AG09319 (cell line): ENCODE data around the gene UGGT2.
"Not testable (repeated sequence)": the region's sequence is repeated elsewhere in the genome, so short reads cannot be mapped to it uniquely, and the experiment has no call there.

Experiments
- DNase-seq: peaks from one replicate; pipeline ENCODE4 v3.0.0-alpha.2; 2010; ENCODE audit warnings: low read depth; ENCODE audit errors: extremely low read depth
- CTCF ChIP-seq: IDR thresholded peaks from 2 replicates; pipeline ENCODE4 v1.5.1; 2011; ENCODE audit warnings: low read depth, mild to moderate bottlenecking, inconsistent platforms, low read length, moderate library complexity

UGGT2 gene

GRCh38 chr13:95880331-95880730 is 172.9 kb downstream of the UGGT2 start:
- TF ChIP-seq CTCF, result no peak
- DNase-seq, result no peak

- no peak for DNase-seq
- TF ChIP-seq CTCF, result no peak
Observed at GRCh38 chr13:95874286-95874685, 178.9 kb downstream of the UGGT2 start.

- DNase-seq, result no peak
- no peak for TF ChIP-seq CTCF
Observed at GRCh38 chr13:95870421-95870820, 182.8 kb downstream of the UGGT2 start.

- DNase-seq, result no peak
Observed at GRCh38 chr13:95865080-95865615, 188.1 kb downstream of the UGGT2 start.

GRCh38 chr13:95862408-95862807 is 190.8 kb downstream of the UGGT2 start:
- no peak for TF ChIP-seq CTCF
- DNase-seq, result no peak

More at GRCh38 chr13:95865080-95865615, 188.1 kb downstream of the UGGT2 start:
- no peak for TF ChIP-seq CTCF

- TF ChIP-seq CTCF, result no peak
- DNase-seq, result no peak
Observed at GRCh38 chr13:95861296-95861695, 191.9 kb downstream of the UGGT2 start.

GRCh38 chr13:95858286-95859075 is 194.7 kb downstream of the UGGT2 start:
- TF ChIP-seq CTCF, result no peak
- DNase-seq, result no peak

- not testable (repeated sequence) for DNase-seq
Observed at GRCh38 chr13:95845656-95846055, 207.5 kb downstream of the UGGT2 start.
